RWPE1 (cell line): Measurements from ENCODE around the gene TLE4.

Source experiments
- CTCF ChIA-PET: fragments of 350-600 bp; sonication (Branson Sonifier 250); formaldehyde crosslinking; extraction: SDS; loops from one replicate; lab custom pipeline; 2021; lab: Yijun Ruan, JAX
- POLR2A ChIA-PET: fragments of 400-600 bp; formaldehyde crosslinking; extraction: SDS; loops from one replicate; lab custom pipeline; 2020; ENCODE audit warnings: antibody characterized with exemption; ENCODE audit not compliant: low non-redundant PET; lab: Yijun Ruan, JAX
- DNase-seq: peaks from one replicate; pipeline ENCODE4 v3.0.0; 2012; ENCODE audit warnings: low spot score
- H3K27ac ChIP-seq: fragments of 450-650 bp; 2 replicates; pipeline ENCODE4 v1.5.1; 2017
- CTCF ChIP-seq: fragments of 450-650 bp; conservative IDR thresholded peaks from 2 replicates; pipeline ENCODE4 v1.5.1; 2017; ENCODE audit warnings: low read depth, mild to moderate bottlenecking

Gene TLE4

GRCh38 chr9:79663878-79664277, 92.1 kb downstream of the TLE4 start:
- no peak overlapping the region for H3K27ac ChIP-seq
- POLR2A ChIA-PET, result no interaction called here
- DNase-seq, result no peak
- CTCF ChIA-PET, result no interaction called here
- TF ChIP-seq CTCF, result no peak

- no peak for TF ChIP-seq CTCF
- no peak for DNase-seq
- no peak overlapping the region for H3K27ac ChIP-seq
- ChIA-PET POLR2A (no interaction called here), CTCF (interaction anchor here (0.5 kb wide), 1 partner anchor 1919 kb away, joined by 3 read pairs; no protein-coding TSS in a partner anchor)
Measured at GRCh38 chr9:79664375-79664831, 92.6 kb downstream of the TLE4 start.

- ChIA-PET POLR2A (no interaction called here), CTCF (interaction anchor here (0.6 kb wide), 2 partner anchors 36 to 624 kb away, joined by 3 to 4 read pairs; no protein-coding TSS in a partner anchor)
Measured at GRCh38 chr9:79665369-79665768, 93.6 kb downstream of the TLE4 start.

GRCh38 chr9:79665931-79666330, 94.2 kb downstream of the TLE4 start:
- H3K27ac ChIP-seq, result no peak overlapping the region
- POLR2A ChIA-PET, result no interaction called here
- DNase-seq, result no peak
- no peak for TF ChIP-seq CTCF
- CTCF ChIA-PET, result interaction anchor here (0.6 kb wide), 2 partner anchors 35 to 623 kb away, joined by 3 to 4 read pairs; no protein-coding TSS in a partner anchor

More at GRCh38 chr9:79665369-79665768, 93.6 kb downstream of the TLE4 start:
- DNase-seq, result no peak
- H3K27ac ChIP-seq, result no peak overlapping the region
- TF ChIP-seq CTCF, result no peak

- TF ChIP-seq CTCF, result no peak
- ChIA-PET POLR2A (no interaction called here), CTCF (no interaction called here)
- H3K27ac ChIP-seq, result no peak overlapping the region
- DNase-seq, result no peak
Measured at GRCh38 chr9:79667120-79667519, 95.4 kb downstream of the TLE4 start.

- H3K27ac ChIP-seq, result no peak overlapping the region
- no peak for DNase-seq
- ChIA-PET CTCF (no interaction called here), POLR2A (interaction anchor here (0.5 kb wide), 1 partner anchor 112 kb away, joined by 3 read pairs; no protein-coding TSS in a partner anchor)
- TF ChIP-seq CTCF, result no peak
Measured at GRCh38 chr9:79667817-79668436, 96.2 kb downstream of the TLE4 start.
